GM12801 (cell line): ENCODE results near the gene TESMIN.

ENCODE experiments used
- CTCF ChIP-seq: IDR thresholded peaks from one replicate; pipeline ENCODE4 v1.5.1; 2011; ENCODE audit warnings: control low read depth; ENCODE audit not compliant: insufficient read length; ENCODE audit errors: extremely low read depth

TESMIN gene

DNA sequence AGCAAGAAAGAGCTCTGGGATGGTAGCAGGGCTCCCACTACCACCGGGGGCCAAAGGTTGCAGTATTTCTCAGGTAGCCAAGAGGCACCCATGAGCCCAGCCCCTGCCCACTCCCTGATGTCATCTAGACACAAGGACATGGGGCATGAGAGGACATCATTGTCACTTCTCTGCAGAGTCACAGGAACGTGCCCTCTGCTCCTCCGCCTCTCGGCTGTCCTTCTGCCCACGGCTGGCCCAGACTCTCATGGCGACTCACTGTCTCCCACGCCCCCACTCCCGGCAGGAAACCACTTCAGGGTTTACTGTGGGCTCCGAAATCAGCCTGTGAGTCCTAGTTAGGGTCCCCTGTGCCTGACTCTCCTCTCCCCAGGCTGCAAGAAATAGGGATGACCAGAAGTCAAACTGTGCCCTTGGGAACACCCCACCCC lies 68.8 kb downstream of the TESMIN start:
- no peak for TF ChIP-seq CTCF

DNA sequence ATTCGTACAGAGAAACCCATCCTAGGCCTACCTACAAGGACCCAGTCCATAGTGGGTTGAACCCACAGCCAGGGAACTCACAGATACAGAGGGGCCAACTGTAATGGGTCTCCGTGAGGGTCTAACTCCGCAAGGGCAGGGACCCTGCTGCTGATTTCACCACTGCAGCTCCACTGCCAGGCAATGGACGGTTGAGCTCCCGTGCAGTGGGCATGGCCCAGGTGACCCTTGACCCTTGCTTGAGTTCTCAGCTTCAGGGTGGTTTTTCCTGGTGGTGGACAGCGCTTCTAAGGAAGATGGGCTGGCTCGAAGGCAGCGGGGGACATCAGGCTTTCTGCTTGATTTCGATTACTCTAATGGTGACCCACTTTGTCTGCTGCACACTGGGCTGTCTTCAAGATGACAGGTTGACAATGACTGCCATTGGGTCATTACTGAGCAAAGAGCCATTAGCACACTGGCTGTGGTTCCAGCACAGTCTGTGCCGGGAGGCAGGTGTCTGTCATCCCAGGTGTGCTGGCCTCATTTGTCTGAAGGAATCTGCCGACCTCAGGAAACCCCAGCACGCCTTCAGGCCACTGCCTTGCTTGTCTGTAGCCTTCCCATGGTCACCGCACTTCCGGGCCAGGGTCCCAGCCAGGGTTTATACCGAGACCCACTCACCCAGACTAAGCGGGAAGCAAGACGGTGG lies 70.6 kb downstream of the TESMIN start:
- TF ChIP-seq CTCF = no peak

DNA sequence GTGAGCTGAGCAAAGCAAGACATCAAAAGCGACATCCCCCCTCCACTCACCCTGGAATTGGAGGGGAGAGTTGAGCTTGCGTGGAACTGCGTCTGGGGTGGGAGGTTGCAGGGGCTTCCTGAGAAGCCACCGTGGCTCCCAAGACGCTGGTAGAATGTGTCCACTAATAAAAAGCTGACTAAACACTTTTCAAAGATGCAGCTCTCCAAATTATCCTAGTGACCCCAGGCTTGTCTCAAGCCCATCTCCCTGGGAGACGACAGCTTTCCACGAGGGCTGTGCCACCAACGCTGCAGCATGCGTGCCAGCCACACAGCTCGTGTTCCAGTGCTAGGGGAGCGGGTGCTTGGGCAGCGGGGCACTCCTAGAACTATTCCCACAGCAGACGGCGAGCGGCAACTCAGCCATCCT lies 73.3 kb downstream of the TESMIN start:
- no peak for TF ChIP-seq CTCF

DNA sequence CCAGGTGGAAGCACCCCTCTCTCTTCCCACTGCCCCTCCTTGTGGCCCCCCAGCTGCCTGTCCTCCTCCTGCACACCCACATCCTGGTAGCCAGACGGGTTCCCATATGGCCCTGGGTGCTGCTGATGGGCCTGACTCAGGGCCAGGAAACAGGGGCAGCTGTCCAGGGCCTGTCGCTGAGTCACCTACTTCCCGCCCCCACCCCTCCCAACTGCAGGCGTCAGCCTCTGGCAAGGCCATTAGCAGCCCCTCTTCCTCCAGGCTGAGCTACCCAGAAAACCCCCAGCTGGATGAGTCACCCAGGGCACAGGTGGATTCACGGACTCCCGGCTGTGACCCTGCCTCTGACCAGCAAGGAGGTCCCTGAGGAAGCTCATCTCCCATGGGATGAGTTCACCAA lies 73.9 kb downstream of the TESMIN start:
- no peak for TF ChIP-seq CTCF

- TF ChIP-seq CTCF = no peak
These were observed 76.9 kb downstream of the TESMIN start for GRCh38 chr11:68674461-68674860.

DNA sequence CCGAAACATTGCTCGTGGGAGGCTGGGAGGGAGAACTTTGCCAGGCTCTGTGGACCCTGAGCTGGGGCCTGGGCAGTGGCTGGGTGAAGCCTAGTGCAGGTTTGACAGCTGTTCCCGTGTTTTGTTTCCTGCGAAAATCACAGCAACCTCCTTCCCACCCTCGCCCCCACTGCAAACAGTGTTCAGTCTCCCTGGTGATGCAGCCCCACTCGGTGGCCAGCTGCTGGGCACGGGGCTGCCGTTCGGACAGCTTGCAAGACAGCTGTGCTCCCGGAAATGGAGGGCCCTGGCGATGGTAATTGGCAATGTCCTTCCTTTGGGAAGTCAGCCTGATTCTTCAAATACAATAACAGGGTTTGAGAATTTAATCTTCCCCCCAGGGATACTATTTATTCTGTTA lies 77.3 kb downstream of the TESMIN start:
- no peak for TF ChIP-seq CTCF

- no peak for TF ChIP-seq CTCF
These were observed 77.9 kb downstream of the TESMIN start for GRCh38 chr11:68673306-68673945.
